ENCODE data around the gene PGS1.

PGS1 gene

GRCh38 chr17:78428836-78429617 lies 50.6 kb downstream of the PGS1 start:
- Mint-ChIP-seq H3K4me1 (peaks cover 40% of the 10 kb centered on the region), H3K9me3 (no peaks in the 10 kb centered on the region), H3K4me3 (no peak overlapping the region), H3K27ac (peak overlapping the region; percentile 92), H3K36me3 (ENCODE audit: low read depth) (peaks cover 21% of the 10 kb centered on the region), H3K27me3 (ENCODE audit: low read depth, poor library complexity) (peaks cover 2% of the 10 kb centered on the region)
- TF ChIP-seq CTCF (IDR thresholded peaks at IDR 0.05) = no peak
- DNase-seq = no peak

DNA sequence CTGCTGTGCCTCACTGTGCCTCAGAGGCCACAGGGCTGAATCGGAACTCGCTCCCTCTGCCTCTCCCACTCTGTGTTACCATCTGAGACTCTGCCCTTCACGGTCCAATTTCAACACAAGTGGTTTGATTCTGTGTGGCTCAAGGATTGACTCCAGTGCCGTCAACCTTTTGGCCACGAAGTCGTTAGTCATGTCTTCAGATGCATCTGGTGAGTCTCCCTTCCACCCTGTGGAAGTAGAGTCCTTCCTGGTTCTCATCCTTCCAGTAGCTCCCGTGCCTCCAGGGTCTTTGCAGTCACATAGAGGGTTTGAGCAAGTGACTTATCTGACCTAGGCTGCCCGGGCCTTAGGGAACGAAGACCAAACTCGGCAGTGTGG lies 51.2 kb downstream of the PGS1 start:
- H3K36me3 Mint-ChIP-seq (ENCODE audit: low read depth) = peaks cover 21% of the 10 kb centered on the region
- no peak for DNase-seq
- H3K4me1 Mint-ChIP-seq = peaks cover 40% of the 10 kb centered on the region
- H3K4me3 Mint-ChIP-seq = no peak overlapping the region
- no peaks in the 10 kb centered on the region for H3K9me3 Mint-ChIP-seq
- H3K27me3 Mint-ChIP-seq (ENCODE audit: low read depth, poor library complexity) = peaks cover 2% of the 10 kb centered on the region
- peak overlapping the region; percentile 92 for H3K27ac Mint-ChIP-seq
- no peak for TF ChIP-seq CTCF (IDR thresholded peaks at IDR 0.05)

DNA sequence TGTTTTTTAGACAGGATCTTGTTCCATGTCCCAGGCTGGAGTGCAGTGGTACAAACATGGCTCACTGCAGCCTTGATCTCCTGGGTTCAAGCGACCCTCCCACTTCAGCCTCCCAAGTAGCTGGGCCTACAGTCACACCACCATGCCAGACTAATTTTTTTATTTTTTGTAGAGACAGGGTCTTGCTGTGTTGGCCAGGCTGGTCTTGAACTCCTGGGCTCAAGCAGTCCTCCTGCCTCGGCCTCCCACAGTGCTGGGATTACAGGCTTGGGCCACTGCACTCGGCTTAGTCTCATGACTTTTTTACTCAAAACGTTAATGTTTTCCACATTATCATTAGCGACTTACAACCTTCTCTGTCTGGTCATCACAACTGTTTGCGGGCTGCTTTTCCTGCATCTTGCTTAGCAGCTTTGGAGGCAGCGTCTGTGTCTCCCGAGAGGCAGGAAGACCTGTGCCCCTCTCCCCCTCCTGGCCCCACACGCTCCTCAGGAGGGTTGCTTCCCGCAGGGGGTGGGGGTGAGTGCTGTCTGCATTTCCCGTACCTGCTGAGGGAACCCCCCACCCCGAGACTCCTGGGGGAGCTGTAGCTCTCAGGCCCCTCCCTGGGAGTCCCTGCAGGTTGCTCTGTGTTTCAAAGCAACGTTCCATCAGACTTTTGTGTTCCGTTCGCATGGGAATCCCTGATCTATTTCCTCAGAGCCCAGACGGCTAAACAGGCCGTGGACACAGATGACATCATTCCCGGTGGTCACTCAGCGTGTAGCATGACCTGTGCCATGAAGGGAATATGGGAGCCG lies 52.6 kb downstream of the PGS1 start:
- Mint-ChIP-seq H3K27me3 (ENCODE audit: low read depth, poor library complexity) (peaks cover 2% of the 10 kb centered on the region), H3K36me3 (ENCODE audit: low read depth) (peaks cover 15% of the 10 kb centered on the region), H3K9me3 (no peaks in the 10 kb centered on the region), H3K4me1 (peaks cover 43% of the 10 kb centered on the region), H3K27ac (no peak overlapping the region), H3K4me3 (no peak overlapping the region)
- TF ChIP-seq CTCF (IDR thresholded peaks at IDR 0.05) = no peak
- no peak for DNase-seq

DNA sequence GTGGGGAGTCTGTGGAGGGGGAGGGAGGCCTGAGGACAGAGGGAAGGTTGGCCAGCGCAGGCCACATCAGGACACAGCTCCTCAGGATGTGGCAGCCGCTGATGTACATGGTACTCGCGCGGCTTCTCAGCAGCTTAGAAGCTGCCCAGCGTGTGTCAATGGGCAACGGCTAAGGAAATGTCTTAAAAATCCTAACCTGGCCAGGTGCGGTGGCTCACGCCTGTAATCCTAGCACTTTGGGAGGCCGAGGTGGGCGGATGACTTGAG lies 53.2 kb downstream of the PGS1 start:
- no peak for TF ChIP-seq CTCF (IDR thresholded peaks at IDR 0.05)
- H3K4me1 Mint-ChIP-seq = peaks cover 43% of the 10 kb centered on the region
- peaks cover 15% of the 10 kb centered on the region for H3K36me3 Mint-ChIP-seq (ENCODE audit: low read depth)
- H3K27me3 Mint-ChIP-seq (ENCODE audit: low read depth, poor library complexity) = peaks cover 2% of the 10 kb centered on the region
- H3K4me3 Mint-ChIP-seq = no peak overlapping the region
- no peak overlapping the region for H3K27ac Mint-ChIP-seq
- DNase-seq = no peak
- H3K9me3 Mint-ChIP-seq = no peaks in the 10 kb centered on the region

GRCh38 chr17:78432226-78433012 lies 54.0 kb downstream of the PGS1 start:
- H3K4me3 Mint-ChIP-seq = no peak overlapping the region
- TF ChIP-seq CTCF (IDR thresholded peaks at IDR 0.05) = no peak
- peaks cover 15% of the 10 kb centered on the region for H3K36me3 Mint-ChIP-seq (ENCODE audit: low read depth)
- H3K27me3 Mint-ChIP-seq (ENCODE audit: low read depth, poor library complexity) = peaks cover 5% of the 10 kb centered on the region
- DNase-seq = no peak
- H3K4me1 Mint-ChIP-seq = peaks cover 43% of the 10 kb centered on the region
- no peak overlapping the region for H3K27ac Mint-ChIP-seq
- no peaks in the 10 kb centered on the region for H3K9me3 Mint-ChIP-seq
